HG02840 (cell line): Measurements from ENCODE around the gene FKBP3.

Experiments
- ATAC-seq: cut with Tn5 transposase; IDR thresholded peaks from one replicate; pipeline ENCODE4 v1.9.1; 2021; ENCODE audit warnings: mild to moderate bottlenecking, moderate library complexity, moderate number of reproducible peaks; ENCODE audit not compliant: unreplicated experiment, low FRiP score

Gene FKBP3

GRCh38 chr14:45065956-45066355, 68.3 kb downstream of the FKBP3 start:
- ATAC-seq = no peak
